B cell (primary cell): ENCODE results near the gene TPCN2. TPM values are rescaled to one million over a fixed set of nuclear protein-coding genes. Genes with fewer than 3 reads are reported as not detected.

Experiments
- ATAC-seq: fragments of 200-7000 bp; cut with Tn5 transposase; one replicate; pipeline ENCODE4 v1.10.0; 2021; ENCODE audit warnings: low read depth, mild to moderate bottlenecking, moderate number of reproducible peaks, moderate library complexity
- CTCF ChIA-PET: fragments of 350-600 bp; sonication (Branson Sonifier 250); formaldehyde crosslinking; loops from one replicate; lab custom pipeline; 2021; ENCODE audit warnings: antibody characterized with exemption, inconsistent platforms; lab: Charles Lee
- POLR2A ChIA-PET: fragments of 350-600 bp; sonication (Branson Sonifier 250); formaldehyde crosslinking; loops from one replicate; lab custom pipeline; 2021; ENCODE audit warnings: antibody characterized with exemption; lab: Charles Lee
- DNase-seq: peaks from one replicate; pipeline ENCODE4 v3.0.0; 2013
- H2AFZ ChIP-seq: 2 replicates; pipeline ENCODE4 v1.6.1; 2012; ENCODE audit warnings: mild to moderate bottlenecking, low read depth, low read length; ENCODE audit not compliant: insufficient read depth, poor library complexity, severe bottlenecking
- H3K27ac ChIP-seq, 2 donors: 1 replicate in 1 of 2; 2 replicates in 1 of 2; pipeline ENCODE4 v1.5.1; 2012 to 2013; ENCODE audit warnings: low read length in 2 of 2, mild to moderate bottlenecking in 2 of 2, moderate library complexity in 1 of 2
- H3K27me3 ChIP-seq, 4 experiments: fragments of 200-600 bp in 1 of 4; sonication (generic) in 1 of 4; replicated peaks in 1 of 4; 1 replicate in 2 of 4; 2 replicates in 2 of 4; pipeline versions ENCODE4 v1.6.1 to v1.7.0; 2013 to 2016; ENCODE audit warnings: low read length in 3 of 4, mild to moderate bottlenecking in 2 of 4, mixed read lengths in 1 of 4, moderate library complexity in 1 of 4; ENCODE audit not compliant: insufficient read depth in 4 of 4, control insufficient read depth in 3 of 4; ENCODE audit errors: control extremely low read depth in 1 of 4
- H3K36me3 ChIP-seq, 2 experiments: replicated peaks in 1 of 2; 1 replicate in 1 of 2; 2 replicates in 1 of 2; pipeline versions ENCODE4 v1.6.1 to v1.7.1; 2013; ENCODE audit warnings: low read length in 1 of 2; ENCODE audit not compliant: insufficient read depth in 2 of 2, control insufficient read depth in 1 of 2; ENCODE audit errors: control extremely low read depth in 1 of 2, extremely low read depth in 1 of 2
- H3K4me1 ChIP-seq, 2 donors: fragments of 200-600 bp in 1 of 2; sonication (generic) in 1 of 2; 1 replicate in 1 of 2; 2 replicates in 1 of 2; pipeline versions ENCODE4 v1.5.1 to v1.6.1; 2013 to 2017; ENCODE audit warnings: low read length in 2 of 2; ENCODE audit not compliant: control insufficient read depth in 2 of 2, insufficient read depth in 2 of 2
- H3K4me2 ChIP-seq: replicated peaks from 2 replicates; pipeline ENCODE3; 2012; ENCODE audit warnings: mild to moderate bottlenecking, low read depth, low read length; ENCODE audit not compliant: poor library complexity, severe bottlenecking
- H3K4me3 ChIP-seq, 5 experiments: fragments of 200-600 bp in 1 of 5; sonication (generic) in 1 of 5; 1 replicate in 3 of 5; 2 replicates in 2 of 5; pipeline versions ENCODE4 v1.5.1 to v1.7.0; 2011 to 2016; ENCODE audit warnings: low read length in 4 of 5, mild to moderate bottlenecking in 4 of 5, low read depth in 2 of 5, control low read depth in 1 of 5, moderate library complexity in 1 of 5; ENCODE audit not compliant: insufficient read depth in 1 of 5; ENCODE audit errors: control extremely low read depth in 1 of 5, extremely low read depth in 1 of 5
- H3K79me2 ChIP-seq: fragments of 200-600 bp; sonication (generic); one replicate; pipeline ENCODE4 v1.6.0; 2016; ENCODE audit warnings: low read length; ENCODE audit not compliant: control insufficient read depth, insufficient read depth
- H3K9ac ChIP-seq: fragments of 200-600 bp; sonication (generic); 2 replicates; pipeline ENCODE4 v1.6.1; 2017; ENCODE audit warnings: mild to moderate bottlenecking, low read length, moderate library complexity
- H3K9me3 ChIP-seq, 3 donors: one replicate each; pipeline versions ENCODE4 v1.6.1 to v1.7.1; 2013; ENCODE audit warnings: low read length in 2 of 3; ENCODE audit not compliant: control insufficient read depth in 2 of 3, insufficient read depth in 1 of 3; ENCODE audit errors: control extremely low read depth in 1 of 3
- H4K20me1 ChIP-seq: 2 replicates; pipeline ENCODE4 v1.6.0; 2012; ENCODE audit warnings: mild to moderate bottlenecking, low read length; ENCODE audit not compliant: insufficient read depth, control insufficient read depth, poor library complexity, severe bottlenecking
- H3K27ac Mint-ChIP-seq: one replicate; pipeline ENCODE4 v1.8.0; 2021; ENCODE audit warnings: mixed read lengths
- H3K27me3 Mint-ChIP-seq: one replicate; pipeline ENCODE4 v1.8.0; 2021; ENCODE audit warnings: mixed read lengths
- H3K4me1 Mint-ChIP-seq: one replicate; pipeline ENCODE4 v1.8.0; 2021; ENCODE audit warnings: mixed read lengths
- H3K4me3 Mint-ChIP-seq: one replicate; pipeline ENCODE4 v1.8.0; 2021; ENCODE audit warnings: mixed read lengths
- H3K9me3 Mint-ChIP-seq: one replicate; pipeline ENCODE4 v1.8.0; 2022; ENCODE audit warnings: mixed read lengths; ENCODE audit not compliant: insufficient read depth
- CTCF ChIP-seq: fragments of 200-600 bp; IDR thresholded peaks from one replicate; pipeline ENCODE4 v1.8.0; 2022; ENCODE audit warnings: antibody characterized with exemption, mild to moderate bottlenecking
- EZH2 ChIP-seq: IDR thresholded peaks from 2 replicates; pipeline ENCODE4 v1.6.1; 2012; ENCODE audit warnings: borderline replicate concordance, low read depth, mild to moderate bottlenecking, moderate library complexity, low read length; ENCODE audit not compliant: insufficient read depth, poor library complexity, severe bottlenecking
- WGBS: methylation state at CpG from one replicate; pipeline ENCODE4 v1.1.5; 2013; ENCODE audit warnings: missing lambda C conversion rate; ENCODE audit not compliant: insufficient coverage; 5-methylcytosine and 5-hydroxymethylcytosine counted together
- intact Hi-C: fragments of 100-400 bp; cut with micrococcal nuclease; formaldehyde crosslinking; loops from one replicate; pipeline ENCODE4 v1.10.0; 2022
- polyA plus RNA-seq: library from polyadenylated mRNA; depleted of rRNA; stranded (reverse); fragments of >200 nt; gene quantifications from 2 replicates; pipeline ENCODE4 v1.2.3, GENCODE V29; 2012
- total RNA-seq, 2 donors: library from RNA; stranded (reverse); fragments of 120-200 nt in 1 of 2; gene quantifications; 1 replicate in 1 of 2; 2 replicates in 1 of 2; pipeline versions ENCODE4 v1.2.3 to v1.2.4, GENCODE V29; 2013 to 2022

The TPCN2 gene
- total and polyA plus RNA-seq, 2 donors (not counting 1 experiment from before 2014, with no cell fraction given): 16.8 to 71.4 TPM

GRCh38 chr11:69113226-69113625 is 64.5 kb downstream of the TPCN2 start:
- no peaks in the 10 kb centered on the region for H4K20me1 ChIP-seq
- ATAC-seq (no peak), DNase-seq (no peak)
- intact Hi-C loops: no loop called here
- no peaks in the 10 kb centered on the region for H3K79me2 ChIP-seq
- H3K4me1 ChIP-seq: no peaks in the 10 kb centered on the region
- no peaks in the 10 kb centered on the region for H3K9me3 Mint-ChIP-seq
- H3K27me3 ChIP-seq: no peaks in the 10 kb centered on the region
- POLR2A ChIA-PET: no interaction called here
- no peak overlapping the region for H3K27ac Mint-ChIP-seq
- no peak overlapping the region for H3K9ac ChIP-seq
- no peaks in the 10 kb centered on the region for H3K36me3 ChIP-seq
- no peak for TF ChIP-seq CTCF
- no peak for TF ChIP-seq EZH2
- H3K9me3 ChIP-seq: peaks cover 0 to 4% (median 0%) of the 10 kb centered on the region in 3 donors
- H3K27ac ChIP-seq: no peak overlapping the region
- no peaks in the 10 kb centered on the region for H3K27me3 Mint-ChIP-seq
- no peak overlapping the region for H3K4me3 Mint-ChIP-seq
- H2AFZ ChIP-seq: no peak overlapping the region
- no peak overlapping the region for H3K4me2 ChIP-seq
- no peaks in the 10 kb centered on the region for H3K4me1 Mint-ChIP-seq
- 90% methylated on average over 10 of the region's 10 CpGs for WGBS
- no peak overlapping the region for H3K4me3 ChIP-seq
- CTCF ChIA-PET: no interaction called here

GRCh38 chr11:69113646-69114340 is 65.1 kb downstream of the TPCN2 start:
- Histone ChIP-seq H3K36me3 (no peaks in the 10 kb centered on the region), H3K9me3 (peaks cover 0 to 3% (median 0%) of the 10 kb centered on the region in 3 donors), H3K4me3 (no peak overlapping the region), H2AFZ (no peak overlapping the region), H3K4me1 (no peaks in the 10 kb centered on the region), H3K4me2 (no peak overlapping the region), H4K20me1 (no peaks in the 10 kb centered on the region), H3K27ac (no peak overlapping the region), H3K9ac (no peak overlapping the region), H3K79me2 (no peaks in the 10 kb centered on the region), H3K27me3 (no peaks in the 10 kb centered on the region)
- Mint-ChIP-seq H3K4me3 (no peak overlapping the region), H3K4me1 (no peaks in the 10 kb centered on the region), H3K27ac (no peak overlapping the region), H3K27me3 (no peaks in the 10 kb centered on the region), H3K9me3 (no peaks in the 10 kb centered on the region)
- ATAC-seq (no peak), DNase-seq (no peak)
- ChIA-PET POLR2A (no interaction called here), CTCF (no interaction called here)
- TF ChIP-seq CTCF: no peak
- intact Hi-C loops: no loop called here
- 90% methylated on average over 19 of the region's 22 CpGs for WGBS
